Upper lobe of left lung (tissue), 6 donors: ENCODE data around the gene PAPLN. TPM values are rescaled to one million over a fixed set of nuclear protein-coding genes. Genes with fewer than 3 reads are reported as not detected.
A peak's percentile ranks its signal among the peaks of the same experiment; 100 is the strongest.

Source experiments
- ATAC-seq, 2 donors: fragments of 200-7000 bp; cut with Tn5 transposase; one replicate each; pipeline ENCODE4 v1.9.1; 2022; ENCODE audit warnings: mild to moderate bottlenecking in 2 of 2, moderate library complexity in 2 of 2; ENCODE audit not compliant: low FRiP score in 2 of 2
- DNase-seq, 2 donors: peaks; one replicate each; pipeline ENCODE4 v3.0.0-alpha.2; 2019 to 2020
- H3K27ac ChIP-seq, 4 donors: fragments of 200-600 bp; sonication (generic); one replicate each; pipeline ENCODE4 v1.5.1; 2016 to 2019
- H3K27me3 ChIP-seq, 4 donors: fragments of 200-600 bp; sonication (generic); one replicate each; pipeline ENCODE4 v1.5.1; 2017 to 2019
- H3K36me3 ChIP-seq, 4 donors: fragments of 200-600 bp; sonication (generic); one replicate each; pipeline ENCODE4 v1.5.1; 2016 to 2019
- H3K4me1 ChIP-seq, 4 donors: fragments of 200-600 bp; sonication (generic); one replicate each; pipeline ENCODE4 v1.5.1; 2018 to 2019
- H3K4me3 ChIP-seq, 4 donors: fragments of 200-600 bp; sonication (generic); one replicate each; pipeline ENCODE4 v1.5.1; 2017 to 2019; ENCODE audit warnings: mild to moderate bottlenecking in 2 of 4, moderate library complexity in 1 of 4
- H3K9me3 ChIP-seq, 4 donors: fragments of 200-600 bp; sonication (generic); one replicate each; pipeline ENCODE4 v1.5.1; 2018 to 2019
- CTCF ChIP-seq, 6 experiments: fragments of 450-650 bp in 4 of 6; fragments of 200-600 bp in 2 of 6; sonication (generic) in 2 of 6; IDR thresholded peaks; one replicate each; pipeline ENCODE4 v1.5.1; 2016 to 2019; ENCODE audit warnings: antibody characterized with exemption in 6 of 6
- EP300 ChIP-seq, 4 donors: sonication (generic); formaldehyde crosslinking; IDR thresholded peaks; one replicate each; pipeline ENCODE4 v1.5.1; 2017; ENCODE audit warnings: antibody characterized with exemption in 4 of 4, control low read depth in 2 of 4
- POLR2A ChIP-seq, 4 donors: fragments of 450-650 bp; IDR thresholded peaks; one replicate each; pipeline ENCODE4 v1.5.1; 2016 to 2017; ENCODE audit warnings: antibody characterized with exemption in 4 of 4, mild to moderate bottlenecking in 2 of 4
- POLR2AphosphoS5 ChIP-seq, 2 donors: sonication (generic); formaldehyde crosslinking; IDR thresholded peaks; one replicate each; pipeline ENCODE4 v1.5.1; 2017; ENCODE audit warnings: antibody characterized with exemption in 2 of 2
- WGBS, 2 donors: methylation state at CpG; one replicate each; pipeline ENCODE4 v1.1.5; 2017 to 2018; 5-methylcytosine and 5-hydroxymethylcytosine counted together
- total RNA-seq, 6 donors: library from RNA; depleted of rRNA in 4 of 6; stranded (reverse); fragments of >200 nt in 4 of 6; gene quantifications; one replicate each; pipeline versions ENCODE4 v1.1.0 to v1.2.1, GENCODE V29; 2016 to 2021
- donor health status: DM: no; HTN: no; CAD: no; lungs with moderate emphysema.
- donor health status: DM: no; HTN: yes; CAD: no; lungs with severe emphysema.

PAPLN gene
- total RNA-seq, 6 donors from 2014 or later = 10.3 to 62.9 (median 16.5) TPM

GRCh38 chr14:73244541-73245290 lies 7.4 kb downstream of the PAPLN start:
- no peak overlapping the region for H3K4me3 ChIP-seq
- ATAC-seq (no peak), DNase-seq (no peak)
- no peaks in the 10 kb centered on the region for H3K9me3 ChIP-seq
- no peak overlapping the region for H3K27ac ChIP-seq
- peaks cover 0 to 4% (median 1%) of the 10 kb centered on the region in 4 donors for H3K27me3 ChIP-seq
- H3K4me1 ChIP-seq = peaks cover 3 to 46% (median 26%) of the 10 kb centered on the region in 4 donors
- no peaks in the 10 kb centered on the region for H3K36me3 ChIP-seq
- 81 to 88% methylated on average over 13 to 14 of the region's 14 CpGs for WGBS, 2 donors
- TF ChIP-seq CTCF (IDR thresholded peaks at IDR 0.05) (no peak), POLR2A (IDR thresholded peaks at IDR 0.05) (no peak), EP300 (IDR thresholded peaks at IDR 0.05) (no peak), POLR2AphosphoS5 (IDR thresholded peaks at IDR 0.05) (no peak)

- no peaks in the 10 kb centered on the region for H3K27me3 ChIP-seq
- H3K9me3 ChIP-seq = no peaks in the 10 kb centered on the region
- no peaks in the 10 kb centered on the region for H3K36me3 ChIP-seq
- 9 to 35% methylated on average over 4 to 35 of the region's 64 CpGs for WGBS, 2 donors
- TF ChIP-seq CTCF (IDR thresholded peaks at IDR 0.05) (no peak), POLR2A (IDR thresholded peaks at IDR 0.05) (peak in 1 of 4 donors; percentile 39), POLR2AphosphoS5 (IDR thresholded peaks at IDR 0.05) (peak in 1 of 2 donors; percentile 37), EP300 (IDR thresholded peaks at IDR 0.05) (no peak)
- DNase-seq (peak; percentile 76 to 92), ATAC-seq (peak; percentile 82 to 87)
- H3K27ac ChIP-seq = peak overlapping the region in 2 of 4 donors; percentile 5 to 20
- peak overlapping the region; percentile 45 to 67 (median 54) for H3K4me3 ChIP-seq
- peaks cover 0 to 36% (median 17%) of the 10 kb centered on the region in 4 donors for H3K4me1 ChIP-seq
Measured at GRCh38 chr14:73245480-73246325, 8.4 kb downstream of the PAPLN start.

GRCh38 chr14:73246387-73247150 lies 9.3 kb downstream of the PAPLN start:
- DNase-seq (no peak), ATAC-seq (no peak)
- H3K4me3 ChIP-seq = peak overlapping the region in 3 of 4 donors; percentile 45 to 67 (median 52)
- peaks cover 0 to 27% (median 12%) of the 10 kb centered on the region in 4 donors for H3K4me1 ChIP-seq
- TF ChIP-seq EP300 (IDR thresholded peaks at IDR 0.05) (no peak), POLR2A (IDR thresholded peaks at IDR 0.05) (no peak), CTCF (IDR thresholded peaks at IDR 0.05) (no peak), POLR2AphosphoS5 (IDR thresholded peaks at IDR 0.05) (no peak)
- no peaks in the 10 kb centered on the region for H3K9me3 ChIP-seq
- WGBS, 2 donors = 67 to 77% methylated on average over 18 of the region's 18 CpGs
- no peaks in the 10 kb centered on the region for H3K27me3 ChIP-seq
- H3K27ac ChIP-seq = peak overlapping the region in 1 of 4 donors; percentile 20
- no peaks in the 10 kb centered on the region for H3K36me3 ChIP-seq

- H3K4me3 ChIP-seq = no peak overlapping the region
- H3K36me3 ChIP-seq = no peaks in the 10 kb centered on the region
- ATAC-seq (no peak), DNase-seq (no peak)
- H3K27me3 ChIP-seq = no peaks in the 10 kb centered on the region
- TF ChIP-seq CTCF (IDR thresholded peaks at IDR 0.05) = no peak
- no peak overlapping the region for H3K27ac ChIP-seq
- no peaks in the 10 kb centered on the region for H3K9me3 ChIP-seq
- WGBS, 2 donors = 59 to 60% methylated on average over 6 to 7 of the region's 9 CpGs
- H3K4me1 ChIP-seq = peaks cover 0 to 17% (median 9%) of the 10 kb centered on the region in 4 donors
Measured at GRCh38 chr14:73248108-73248868, 11.0 kb downstream of the PAPLN start.
